Natural killer cell treated with Interleukin-12 subunit alpha and Interleukin-12 subunit beta and Interleukin-15 and Interleukin-18, amount 100 ng/mL, for 72 hours (primary cell): Measurements from ENCODE around the gene UNC13C. TPM values are rescaled to one million over a fixed set of nuclear protein-coding genes. Genes with fewer than 3 reads are reported as not detected.

Experiments used
- ATAC-seq, 2 donors: fragments of 150-1000 bp; cut with Tn5 transposase in 1 of 2; sonication (Bioruptor Pico), chemical (Tn5 transposase) in 1 of 2; 2 replicates each; pipeline ENCODE4 v1.10.0; 2021
- DNase-seq: peaks from one replicate; pipeline ENCODE4 v3.0.0; 2022; ENCODE audit warnings: low spot score
- H3K27ac Mint-ChIP-seq, 2 donors: 1 replicate in 1 of 2; 2 replicates in 1 of 2; pipeline ENCODE4 v1.8.0; 2022; ENCODE audit warnings: mixed read lengths in 2 of 2, mild to moderate bottlenecking in 1 of 2, moderate library complexity in 1 of 2
- H3K27me3 Mint-ChIP-seq, 2 donors: 1 replicate in 1 of 2; 2 replicates in 1 of 2; pipeline ENCODE4 v1.8.0; 2022; ENCODE audit warnings: mixed read lengths in 2 of 2
- H3K36me3 Mint-ChIP-seq: one replicate; pipeline ENCODE4 v1.8.0; 2022; ENCODE audit warnings: mixed read lengths
- H3K4me1 Mint-ChIP-seq, 2 donors: 1 replicate in 1 of 2; 2 replicates in 1 of 2; pipeline ENCODE4 v1.8.0; 2022; ENCODE audit warnings: low read depth in 2 of 2, mixed read lengths in 2 of 2, mild to moderate bottlenecking in 1 of 2
- H3K4me3 Mint-ChIP-seq: one replicate; pipeline ENCODE4 v1.8.0; 2022; ENCODE audit warnings: mixed read lengths
- H3K9me3 Mint-ChIP-seq: 2 replicates; pipeline ENCODE4 v1.8.0; 2022; ENCODE audit warnings: mixed read lengths
- total RNA-seq, 2 donors: library from RNA; stranded (reverse); gene quantifications; one replicate each; pipeline ENCODE4 v1.2.3, GENCODE V29; 2022

Gene UNC13C
- total RNA-seq, 2 donors from 2014 or later, result not detected

DNA sequence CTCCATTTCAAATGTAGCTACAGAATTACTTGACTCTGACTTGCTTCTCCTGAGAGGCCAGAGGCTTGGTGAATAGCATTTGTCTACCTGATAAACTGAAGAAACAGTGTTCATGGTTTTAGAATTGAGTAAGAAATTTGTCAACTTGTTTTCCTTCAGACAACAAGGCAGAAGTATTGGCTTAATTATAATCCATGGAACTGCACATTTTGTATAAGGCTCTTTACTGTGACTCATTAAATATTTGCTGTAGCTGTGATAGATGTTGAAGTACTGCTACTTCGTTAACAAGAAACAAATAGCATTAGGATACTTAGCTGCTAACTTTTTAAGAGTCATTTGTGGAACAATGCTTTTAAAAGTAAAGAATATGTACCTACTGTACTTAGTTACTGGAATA lies 4.6 kb downstream of the UNC13C start:
- Mint-ChIP-seq H3K4me3 (no peak overlapping the region), H3K27ac (no peak overlapping the region), H3K36me3 (no peaks in the 10 kb centered on the region), H3K27me3 (peaks cover 10 to 12% of the 10 kb centered on the region in 2 donors), H3K9me3 (no peaks in the 10 kb centered on the region), H3K4me1 (no peaks in the 10 kb centered on the region)
- ATAC-seq (no peak), DNase-seq (no peak)

GRCh38 chr15:53984221-53984620 lies 6.0 kb downstream of the UNC13C start:
- Mint-ChIP-seq H3K27ac (no peak overlapping the region), H3K27me3 (peaks cover 0 to 3% of the 10 kb centered on the region in 2 donors), H3K4me1 (no peaks in the 10 kb centered on the region), H3K4me3 (no peak overlapping the region), H3K9me3 (no peaks in the 10 kb centered on the region), H3K36me3 (no peaks in the 10 kb centered on the region)
- ATAC-seq, result no peak
- no peak for DNase-seq

DNA sequence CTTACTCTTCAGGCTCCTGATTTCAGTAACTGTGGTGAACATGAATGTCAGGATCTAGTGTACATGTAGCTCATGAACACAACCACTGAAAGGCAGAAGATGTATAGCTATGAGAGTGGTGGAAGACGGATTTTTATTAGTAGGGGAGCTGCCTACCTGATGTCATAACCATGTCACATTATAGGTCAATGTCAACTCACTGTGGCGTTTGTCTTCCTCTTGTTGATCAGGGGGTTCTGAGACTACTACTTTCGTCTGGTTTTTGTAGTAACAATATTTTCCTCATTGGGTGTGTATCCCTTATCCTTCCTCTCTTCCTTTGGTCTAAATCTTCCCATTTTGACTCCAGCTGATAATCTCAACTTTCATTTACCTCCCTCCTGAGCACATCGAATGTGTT lies 7.3 kb downstream of the UNC13C start:
- no peaks in the 10 kb centered on the region for H3K9me3 Mint-ChIP-seq
- H3K27me3 Mint-ChIP-seq, result no peaks in the 10 kb centered on the region
- H3K27ac Mint-ChIP-seq, result no peak overlapping the region
- DNase-seq, result no peak
- no peaks in the 10 kb centered on the region for H3K36me3 Mint-ChIP-seq
- ATAC-seq, result no peak
- no peak overlapping the region for H3K4me3 Mint-ChIP-seq
- no peaks in the 10 kb centered on the region for H3K4me1 Mint-ChIP-seq

GRCh38 chr15:53987480-53987879 lies 9.2 kb downstream of the UNC13C start:
- no peak overlapping the region for H3K27ac Mint-ChIP-seq

GRCh38 chr15:54007256-54007655 lies 29.0 kb downstream of the UNC13C start:
- ATAC-seq (no peak), DNase-seq (no peak)
- Mint-ChIP-seq H3K27me3 (no peaks in the 10 kb centered on the region), H3K4me1 (no peaks in the 10 kb centered on the region), H3K9me3 (peaks cover 12% of the 10 kb centered on the region), H3K4me3 (no peak overlapping the region), H3K36me3 (no peaks in the 10 kb centered on the region), H3K27ac (no peak overlapping the region)

More at GRCh38 chr15:53987480-53987879, 9.2 kb downstream of the UNC13C start:
- H3K9me3 Mint-ChIP-seq, result peaks cover 8% of the 10 kb centered on the region
- ATAC-seq, result no peak
- H3K4me3 Mint-ChIP-seq, result no peak overlapping the region
- no peaks in the 10 kb centered on the region for H3K27me3 Mint-ChIP-seq
- H3K4me1 Mint-ChIP-seq, result no peaks in the 10 kb centered on the region
- DNase-seq, result no peak
- no peaks in the 10 kb centered on the region for H3K36me3 Mint-ChIP-seq

- Mint-ChIP-seq H3K36me3 (no peaks in the 10 kb centered on the region), H3K9me3 (peaks cover 10% of the 10 kb centered on the region), H3K27me3 (no peaks in the 10 kb centered on the region), H3K4me1 (no peaks in the 10 kb centered on the region), H3K27ac (no peak overlapping the region), H3K4me3 (no peak overlapping the region)
- no peak for ATAC-seq
- no peak for DNase-seq
Observed at GRCh38 chr15:54011656-54012055, 33.4 kb downstream of the UNC13C start.

DNA sequence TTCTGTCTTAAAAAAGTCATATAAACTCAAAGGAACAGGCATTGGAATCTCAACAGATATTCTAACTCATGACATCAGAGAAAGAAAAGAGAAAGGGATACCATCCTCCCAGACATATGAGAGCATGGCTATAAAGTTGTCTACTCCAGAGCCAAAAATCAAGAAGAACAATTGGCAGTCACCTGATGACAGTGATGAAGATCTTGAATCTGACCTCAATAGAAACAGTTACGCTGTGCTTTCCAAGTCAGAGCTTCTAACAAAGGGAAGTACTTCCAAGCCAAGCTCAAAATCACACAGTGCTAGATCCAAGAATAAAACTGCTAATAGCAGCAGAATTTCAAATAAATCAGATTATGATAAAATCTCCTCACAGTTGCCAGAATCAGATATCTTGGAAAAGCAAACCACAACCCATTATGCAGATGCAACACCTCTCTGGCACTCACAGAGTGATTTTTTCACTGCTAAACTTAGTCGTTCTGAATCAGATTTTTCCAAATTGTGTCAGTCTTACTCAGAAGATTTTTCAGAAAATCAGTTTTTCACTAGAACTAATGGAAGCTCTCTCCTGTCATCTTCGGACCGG lies 35.9 kb downstream of the UNC13C start:
- no peaks in the 10 kb centered on the region for H3K4me1 Mint-ChIP-seq
- H3K27me3 Mint-ChIP-seq, result no peaks in the 10 kb centered on the region
- ATAC-seq (no peak), DNase-seq (no peak)
- H3K27ac Mint-ChIP-seq, result no peak overlapping the region
- H3K36me3 Mint-ChIP-seq, result no peaks in the 10 kb centered on the region
- H3K9me3 Mint-ChIP-seq, result peaks cover 10% of the 10 kb centered on the region
- H3K4me3 Mint-ChIP-seq, result no peak overlapping the region

GRCh38 chr15:54017251-54017650 lies 39.0 kb downstream of the UNC13C start:
- no peaks in the 10 kb centered on the region for H3K36me3 Mint-ChIP-seq
- no peak overlapping the region for H3K27ac Mint-ChIP-seq
- no peaks in the 10 kb centered on the region for H3K4me1 Mint-ChIP-seq
- H3K9me3 Mint-ChIP-seq, result peaks cover 10% of the 10 kb centered on the region
- no peak overlapping the region for H3K4me3 Mint-ChIP-seq
- no peaks in the 10 kb centered on the region for H3K27me3 Mint-ChIP-seq
- no peak for DNase-seq
- no peak for ATAC-seq

- no peak overlapping the region for H3K27ac Mint-ChIP-seq
- no peaks in the 10 kb centered on the region for H3K36me3 Mint-ChIP-seq
- peaks cover 15% of the 10 kb centered on the region for H3K9me3 Mint-ChIP-seq
- H3K4me1 Mint-ChIP-seq, result no peaks in the 10 kb centered on the region
- DNase-seq (no peak), ATAC-seq (no peak)
- no peak overlapping the region for H3K4me3 Mint-ChIP-seq
- H3K27me3 Mint-ChIP-seq, result no peaks in the 10 kb centered on the region
Observed at GRCh38 chr15:54017959-54018358, 39.7 kb downstream of the UNC13C start.

- Mint-ChIP-seq H3K27ac (no peak overlapping the region), H3K4me3 (no peak overlapping the region), H3K27me3 (no peaks in the 10 kb centered on the region), H3K9me3 (peaks cover 9% of the 10 kb centered on the region), H3K36me3 (peaks cover 4% of the 10 kb centered on the region), H3K4me1 (no peaks in the 10 kb centered on the region)
- no peak for ATAC-seq
- DNase-seq, result no peak
Observed at GRCh38 chr15:54026258-54026657, 48.0 kb downstream of the UNC13C start.

- H3K27ac Mint-ChIP-seq, result no peak overlapping the region
- DNase-seq (no peak), ATAC-seq (no peak)
Observed at GRCh38 chr15:54026891-54027290, 48.6 kb downstream of the UNC13C start.

GRCh38 chr15:54029081-54029480 lies 50.8 kb downstream of the UNC13C start:
- H3K4me1 Mint-ChIP-seq, result no peaks in the 10 kb centered on the region
- H3K9me3 Mint-ChIP-seq, result peaks cover 3% of the 10 kb centered on the region
- no peaks in the 10 kb centered on the region for H3K27me3 Mint-ChIP-seq
- H3K4me3 Mint-ChIP-seq, result no peak overlapping the region
- DNase-seq (no peak), ATAC-seq (no peak)
- H3K27ac Mint-ChIP-seq, result no peak overlapping the region
- H3K36me3 Mint-ChIP-seq, result peaks cover 4% of the 10 kb centered on the region

More at GRCh38 chr15:54026891-54027290, 48.6 kb downstream of the UNC13C start:
- peaks cover 9% of the 10 kb centered on the region for H3K9me3 Mint-ChIP-seq
- peaks cover 4% of the 10 kb centered on the region for H3K36me3 Mint-ChIP-seq
- H3K4me3 Mint-ChIP-seq, result no peak overlapping the region
- H3K4me1 Mint-ChIP-seq, result no peaks in the 10 kb centered on the region
- H3K27me3 Mint-ChIP-seq, result no peaks in the 10 kb centered on the region

GRCh38 chr15:54032066-54032465 lies 53.8 kb downstream of the UNC13C start:
- no peaks in the 10 kb centered on the region for H3K9me3 Mint-ChIP-seq
- H3K27me3 Mint-ChIP-seq, result no peaks in the 10 kb centered on the region
- H3K36me3 Mint-ChIP-seq, result no peaks in the 10 kb centered on the region
- ATAC-seq (no peak), DNase-seq (no peak)
- H3K4me3 Mint-ChIP-seq, result no peak overlapping the region
- no peaks in the 10 kb centered on the region for H3K4me1 Mint-ChIP-seq
- H3K27ac Mint-ChIP-seq, result no peak overlapping the region

GRCh38 chr15:54033356-54033860 lies 55.2 kb downstream of the UNC13C start:
- no peaks in the 10 kb centered on the region for H3K4me1 Mint-ChIP-seq
- ATAC-seq, result no peak
- no peak for DNase-seq
- no peak overlapping the region for H3K27ac Mint-ChIP-seq
- no peak overlapping the region for H3K4me3 Mint-ChIP-seq
- no peaks in the 10 kb centered on the region for H3K27me3 Mint-ChIP-seq
- H3K36me3 Mint-ChIP-seq, result no peaks in the 10 kb centered on the region
- no peaks in the 10 kb centered on the region for H3K9me3 Mint-ChIP-seq

GRCh38 chr15:54033869-54034458 lies 55.7 kb downstream of the UNC13C start:
- no peak overlapping the region for H3K27ac Mint-ChIP-seq
- H3K36me3 Mint-ChIP-seq, result no peaks in the 10 kb centered on the region
- no peak for ATAC-seq

More at GRCh38 chr15:54033869-54034458, 55.7 kb downstream of the UNC13C start:
- no peaks in the 10 kb centered on the region for H3K9me3 Mint-ChIP-seq
- no peak overlapping the region for H3K4me3 Mint-ChIP-seq
- no peaks in the 10 kb centered on the region for H3K27me3 Mint-ChIP-seq
- DNase-seq, result no peak
- H3K4me1 Mint-ChIP-seq, result no peaks in the 10 kb centered on the region
